ENCODE results near the gene SNRNP27. TPM values are rescaled to one million over a fixed set of nuclear protein-coding genes. Genes with fewer than 3 reads are reported as not detected.
A peak's percentile ranks its signal among the peaks of the same experiment; 100 is the strongest.
"Not testable (repeated sequence)": the region's sequence is repeated elsewhere in the genome, so short reads cannot be mapped to it uniquely, and the experiment has no call there.

Gene SNRNP27
- 130 and 195 TPM in 2 replicates for total RNA-seq (2014; rRNA removed; shearing (Covaris generic))

- peak; percentile 85 for DNase-seq (ENCODE audit: low read depth in 1 of 2, low spot score in 2 of 2)
- Histone ChIP-seq H3K27ac (peak within 1 kb of the TSS; percentile 70), H3K4me3 (peak within 1 kb of the TSS; percentile 59), H3K4me1 (replicated peaks) (peaks cover 9% of the 10 kb centered on the region), H3K27me3 (replicated peaks) (no peaks in the 10 kb centered on the region), H3K9me3 (replicated peaks) (peaks cover 5% of the 10 kb centered on the region; the same call in 1 of the 2 replicates), H3K36me3 (peaks cover 35% of the 10 kb centered on the region)
Measured at GRCh38 chr2:69893684-69894551, at the start of gene SNRNP27. Gene SNRNP27 (plus strand): TSS chr2:69893956. CDS start chr2:69893985, 29 bp downstream.

DNA sequence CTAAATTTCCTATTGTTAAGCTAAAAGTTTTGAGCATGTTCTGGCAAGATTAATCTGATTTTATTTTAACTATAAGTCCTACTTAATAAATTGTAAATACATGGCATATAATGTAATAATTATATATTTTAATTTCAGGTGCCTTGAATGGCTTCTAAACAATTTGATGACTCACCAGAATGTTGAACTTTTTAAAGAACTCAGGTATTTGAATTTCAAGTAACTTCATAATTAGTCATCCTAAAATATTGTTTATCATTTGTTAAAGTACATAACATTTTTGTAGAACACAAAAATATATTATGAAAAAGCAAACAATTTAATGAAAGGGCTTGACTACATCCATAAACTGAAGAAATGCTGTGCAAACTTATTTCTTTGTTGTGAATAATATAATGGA, 49.8 kb upstream of the SNRNP27 start:
- DNase-seq (ENCODE audit: low read depth in 1 of 2, low spot score in 2 of 2): no peak
- Histone ChIP-seq H3K27me3 (replicated peaks) (no peaks in the 10 kb centered on the region), H3K4me1 (replicated peaks) (no peaks in the 10 kb centered on the region), H3K27ac (no peak overlapping the region), H3K36me3 (peaks cover 28% of the 10 kb centered on the region), H3K4me3 (no peak overlapping the region), H3K9me3 (replicated peaks) (no peaks in the 10 kb centered on the region)

GRCh38 chr2:69844560-69844959, 49.2 kb upstream of the SNRNP27 start:
- Histone ChIP-seq H3K27ac (no peak overlapping the region), H3K9me3 (replicated peaks) (no peaks in the 10 kb centered on the region), H3K27me3 (replicated peaks) (no peaks in the 10 kb centered on the region), H3K36me3 (peaks cover 27% of the 10 kb centered on the region), H3K4me1 (replicated peaks) (no peaks in the 10 kb centered on the region), H3K4me3 (no peak overlapping the region)
- no peak for DNase-seq (ENCODE audit: low read depth in 1 of 2, low spot score in 2 of 2)

GRCh38 chr2:69846182-69847067, 47.3 kb upstream of the SNRNP27 start:
- H3K27ac ChIP-seq: no peak overlapping the region
- H3K4me1 ChIP-seq (replicated peaks): no peaks in the 10 kb centered on the region

DNA sequence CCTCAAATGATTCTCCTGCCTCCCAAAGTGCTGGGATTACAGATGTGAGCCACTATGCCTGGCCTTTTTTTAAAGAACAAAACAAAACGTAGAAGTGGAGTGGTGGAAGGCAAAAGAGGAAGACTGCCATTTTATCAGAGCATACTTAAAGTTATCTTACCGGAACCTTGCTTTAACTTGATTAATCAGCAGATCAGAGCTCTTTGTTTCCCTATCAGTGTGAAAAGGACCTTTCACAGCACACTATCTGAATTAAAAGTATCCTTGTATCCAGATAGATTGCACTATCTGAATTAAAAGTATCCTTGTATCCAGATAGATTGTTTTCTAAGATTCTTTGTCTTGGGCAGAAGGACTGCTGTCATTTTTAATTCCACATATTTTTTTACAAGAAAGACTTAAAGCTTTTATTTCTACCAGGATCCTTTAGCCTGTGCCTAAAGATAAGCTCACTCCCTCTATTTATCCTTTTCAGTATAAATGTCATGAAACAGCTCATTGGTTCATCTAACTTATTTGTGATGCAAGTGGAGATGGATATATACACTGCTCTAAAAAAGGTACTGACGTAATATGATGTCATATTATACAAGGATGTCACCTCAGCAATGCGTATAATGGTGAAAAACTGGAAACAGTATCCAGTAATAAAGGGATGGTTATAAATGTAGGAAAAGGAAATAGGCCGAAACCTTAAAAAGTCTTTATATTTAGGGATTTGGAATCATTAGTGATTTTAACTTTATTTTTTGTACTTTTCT, 46.5 kb upstream of the SNRNP27 start:
- Histone ChIP-seq H3K9me3 (replicated peaks) (no peaks in the 10 kb centered on the region), H3K4me1 (replicated peaks) (no peaks in the 10 kb centered on the region), H3K36me3 (peaks cover 33% of the 10 kb centered on the region), H3K27ac (no peak overlapping the region), H3K4me3 (no peak overlapping the region), H3K27me3 (replicated peaks) (no peaks in the 10 kb centered on the region)
- no peak for DNase-seq (ENCODE audit: low read depth in 1 of 2, low spot score in 2 of 2)

More at GRCh38 chr2:69846182-69847067, 47.3 kb upstream of the SNRNP27 start:
- peaks cover 32% of the 10 kb centered on the region for H3K36me3 ChIP-seq
- H3K4me3 ChIP-seq: no peak overlapping the region
- no peaks in the 10 kb centered on the region for H3K9me3 ChIP-seq (replicated peaks)
- no peaks in the 10 kb centered on the region for H3K27me3 ChIP-seq (replicated peaks)
- DNase-seq (ENCODE audit: low read depth in 1 of 2, low spot score in 2 of 2): no peak

DNA sequence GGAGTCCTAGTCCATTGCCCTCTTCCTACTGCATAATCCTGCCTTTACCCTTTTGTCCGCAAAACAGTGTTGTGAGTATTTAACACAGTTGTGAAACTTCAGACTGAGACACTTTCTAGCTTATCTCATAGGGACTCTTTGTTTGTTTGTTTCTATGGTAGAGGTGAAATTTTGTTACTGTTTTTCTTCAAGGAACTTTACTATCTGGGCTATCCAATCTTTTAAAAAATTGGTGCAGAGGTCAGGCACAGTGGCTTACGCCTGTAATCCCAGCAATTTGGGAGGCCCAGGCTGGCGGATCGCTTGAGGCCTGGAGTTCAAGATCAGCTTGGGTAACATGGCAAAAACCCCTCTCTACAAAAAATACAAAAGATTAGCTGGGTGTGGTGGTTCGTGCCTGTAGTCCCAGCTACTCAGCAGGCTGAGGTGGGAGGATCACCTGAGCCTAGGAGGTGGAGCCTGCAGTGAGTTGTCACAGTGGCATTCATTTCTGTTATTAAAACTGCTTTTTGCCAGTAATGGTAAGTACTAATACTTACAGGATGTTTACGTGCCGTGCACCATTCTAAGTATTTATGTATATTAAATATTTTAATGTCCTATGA, 45.5 kb upstream of the SNRNP27 start:
- H3K36me3 ChIP-seq: peaks cover 38% of the 10 kb centered on the region
- no peak overlapping the region for H3K4me3 ChIP-seq
- H3K27ac ChIP-seq: no peak overlapping the region
- no peaks in the 10 kb centered on the region for H3K27me3 ChIP-seq (replicated peaks)
- H3K9me3 ChIP-seq (replicated peaks): no peaks in the 10 kb centered on the region
- no peak for DNase-seq (ENCODE audit: low read depth in 1 of 2, low spot score in 2 of 2)
- H3K4me1 ChIP-seq (replicated peaks): no peaks in the 10 kb centered on the region

DNA sequence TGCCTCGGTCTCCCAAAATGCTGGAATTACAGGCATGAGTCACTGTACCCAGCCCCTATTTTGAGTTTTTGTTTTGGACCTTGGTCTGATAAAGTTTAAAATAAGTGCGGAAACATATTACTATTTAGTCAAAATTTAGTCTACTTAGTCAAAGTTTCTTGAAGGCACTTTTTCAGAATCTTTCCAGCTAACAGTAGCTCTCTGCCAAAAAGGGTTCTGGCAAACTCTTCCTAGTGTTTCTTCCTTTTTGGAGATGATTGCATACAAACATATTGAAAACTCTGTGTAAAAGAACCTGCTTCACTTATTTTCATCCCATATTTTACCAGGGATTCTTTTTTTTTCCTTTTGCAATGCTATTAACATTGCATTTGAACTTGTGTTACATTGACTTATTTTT, 35.5 kb upstream of the SNRNP27 start:
- no peaks in the 10 kb centered on the region for H3K27me3 ChIP-seq (replicated peaks)
- no peak for DNase-seq (ENCODE audit: low read depth in 1 of 2, low spot score in 2 of 2)
- H3K36me3 ChIP-seq: peaks cover 29% of the 10 kb centered on the region
- H3K4me3 ChIP-seq: no peak overlapping the region
- H3K9me3 ChIP-seq (replicated peaks): no peaks in the 10 kb centered on the region
- no peaks in the 10 kb centered on the region for H3K4me1 ChIP-seq (replicated peaks)
- H3K27ac ChIP-seq: no peak overlapping the region

DNA sequence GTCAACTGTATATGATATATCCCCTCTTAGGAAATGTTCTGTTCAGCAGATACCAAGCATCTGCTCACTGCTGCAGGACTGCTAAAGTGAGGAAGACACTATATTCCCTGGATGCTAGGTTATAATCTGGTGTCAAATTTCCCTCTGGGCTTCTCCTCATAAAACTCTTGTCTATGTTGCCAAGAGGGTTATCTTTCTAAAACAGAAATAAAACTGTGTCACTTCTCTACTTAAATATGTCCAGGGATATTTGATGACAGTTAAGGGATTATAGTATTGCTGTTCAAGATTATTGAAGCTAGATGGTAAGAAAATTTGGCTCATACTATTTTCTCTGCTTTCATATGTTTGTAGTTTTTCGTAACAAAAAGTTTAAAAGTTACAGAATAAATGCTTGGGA, 30.5 kb upstream of the SNRNP27 start:
- Histone ChIP-seq H3K27ac (no peak overlapping the region), H3K9me3 (replicated peaks) (no peaks in the 10 kb centered on the region), H3K4me1 (replicated peaks) (no peaks in the 10 kb centered on the region), H3K36me3 (peaks cover 54% of the 10 kb centered on the region), H3K27me3 (replicated peaks) (no peaks in the 10 kb centered on the region), H3K4me3 (no peak overlapping the region)
- no peak for DNase-seq (ENCODE audit: low read depth in 1 of 2, low spot score in 2 of 2)

- Histone ChIP-seq H3K9me3 (replicated peaks) (peaks cover 5% of the 10 kb centered on the region), H3K4me1 (replicated peaks) (peaks cover 2% of the 10 kb centered on the region), H3K27ac (no peak overlapping the region), H3K4me3 (no peak overlapping the region), H3K36me3 (no peaks in the 10 kb centered on the region), H3K27me3 (replicated peaks) (0 out of 2 replicates have a peak, but pooled peaks cover 7% of the 10 kb centered on the region)
- DNase-seq (ENCODE audit: low read depth in 1 of 2, low spot score in 2 of 2): no peak
Measured at GRCh38 chr2:69888451-69888850, 5.3 kb upstream of the SNRNP27 start.

- Histone ChIP-seq H3K4me3 (no peak overlapping the region), H3K27ac (no peak overlapping the region), H3K9me3 (replicated peaks) (peaks cover 5% of the 10 kb centered on the region), H3K36me3 (no peaks in the 10 kb centered on the region), H3K4me1 (replicated peaks) (peaks cover 4% of the 10 kb centered on the region), H3K27me3 (replicated peaks) (0 out of 2 replicates have a peak, but pooled peaks cover 4% of the 10 kb centered on the region)
- DNase-seq (ENCODE audit: low read depth in 1 of 2, low spot score in 2 of 2): no peak
Measured at GRCh38 chr2:69889302-69889701, 4.5 kb upstream of the SNRNP27 start.

DNA sequence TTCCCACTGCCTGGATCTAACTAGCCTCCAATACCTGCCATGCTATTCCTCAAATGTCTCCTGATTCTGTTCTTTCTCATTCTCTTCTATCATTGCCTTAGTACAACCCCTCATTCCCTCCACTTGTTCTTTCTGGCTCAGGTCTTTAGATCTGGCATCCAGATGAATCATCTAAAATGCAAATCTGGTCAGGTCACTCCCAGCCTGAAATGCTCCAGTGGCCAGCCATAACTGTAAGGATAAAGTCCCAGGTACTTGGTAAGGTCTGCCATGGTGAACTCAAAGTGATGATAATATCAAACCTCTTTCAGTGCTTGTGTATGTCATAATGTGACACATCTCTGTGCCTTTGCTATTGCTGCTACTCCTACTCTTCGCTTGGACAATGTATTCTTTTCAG, 2.9 kb upstream of the SNRNP27 start:
- no peak overlapping the region for H3K4me3 ChIP-seq
- no peak overlapping the region for H3K27ac ChIP-seq
- DNase-seq (ENCODE audit: low read depth in 1 of 2, low spot score in 2 of 2): no peak
- H3K4me1 ChIP-seq (replicated peaks): peaks cover 9% of the 10 kb centered on the region
- H3K9me3 ChIP-seq (replicated peaks): peaks cover 5% of the 10 kb centered on the region
- H3K27me3 ChIP-seq (replicated peaks): 0 out of 2 replicates have a peak, but pooled peaks cover 4% of the 10 kb centered on the region
- peaks cover 12% of the 10 kb centered on the region for H3K36me3 ChIP-seq

- H3K9me3 ChIP-seq (replicated peaks); H3K27me3 ChIP-seq (replicated peaks); H3K4me3 ChIP-seq; DNase-seq (ENCODE audit: low read depth in 1 of 2, low spot score in 2 of 2); H3K4me1 ChIP-seq (replicated peaks): not testable (repeated sequence)
- H3K36me3 ChIP-seq: peaks cover 29% of the 10 kb centered on the region
- H3K27ac ChIP-seq: peak overlapping the region; percentile 70
Measured at GRCh38 chr2:69892838-69893424, 825 bp upstream of the SNRNP27 start.

- H3K9me3 ChIP-seq (replicated peaks); H3K27me3 ChIP-seq (replicated peaks); DNase-seq (ENCODE audit: low read depth in 1 of 2, low spot score in 2 of 2); H3K4me1 ChIP-seq (replicated peaks); H3K27ac ChIP-seq: not testable (repeated sequence)
- Histone ChIP-seq H3K36me3 (peaks cover 42% of the 10 kb centered on the region), H3K4me3 (peak overlapping the region; percentile 59)
Measured at GRCh38 chr2:69894737-69895136, 981 bp downstream of the SNRNP27 start.

Measured in SJSA1 (cell line).